HG02884 (cell line): ENCODE results near the gene GNB1L.

Experiments
- ATAC-seq: cut with Tn5 transposase; IDR thresholded peaks from one replicate; pipeline ENCODE4 v1.9.1; 2021; ENCODE audit warnings: mild to moderate bottlenecking, moderate library complexity; ENCODE audit not compliant: unreplicated experiment

The GNB1L gene

GRCh38 chr22:19854778-19855503 is at the start of gene GNB1L, which contains the start of gene RTL10:
GNB1L (minus strand) TSS chr22:19854874; CDS start chr22:19821355, 33,519 bp downstream.
RTL10 (minus strand) TSS chr22:19854874; CDS start chr22:19852261, 2,613 bp downstream.
- ATAC-seq, result peak; percentile 61

- no peak for ATAC-seq
These were observed 49.6 kb upstream of the GNB1L start for GRCh38 chr22:19904174-19904856.

- ATAC-seq, result no peak
These were observed 48.8 kb upstream of the GNB1L start for GRCh38 chr22:19903513-19903912.

- no peak for ATAC-seq
These were observed 48.4 kb upstream of the GNB1L start for GRCh38 chr22:19903031-19903430.

- ATAC-seq, result no peak
These were observed 47.6 kb upstream of the GNB1L start for GRCh38 chr22:19902245-19902715.

GRCh38 chr22:19901577-19902244 is 47.0 kb upstream of the GNB1L start:
- ATAC-seq, result no peak

- no peak for ATAC-seq
These were observed 46.2 kb upstream of the GNB1L start for GRCh38 chr22:19900707-19901436.

GRCh38 chr22:19898831-19899567 is 44.3 kb upstream of the GNB1L start:
- ATAC-seq, result no peak

- no peak for ATAC-seq
These were observed 43.5 kb upstream of the GNB1L start for GRCh38 chr22:19898145-19898544.

GRCh38 chr22:19897726-19898125 is 43.1 kb upstream of the GNB1L start:
- ATAC-seq, result no peak

GRCh38 chr22:19896665-19897355 is 42.1 kb upstream of the GNB1L start:
- ATAC-seq, result no peak

- ATAC-seq, result no peak
These were observed 40.6 kb upstream of the GNB1L start for GRCh38 chr22:19895160-19895849.

GRCh38 chr22:19893363-19893762 is 38.7 kb upstream of the GNB1L start:
- no peak for ATAC-seq

GRCh38 chr22:19892925-19893324 is 38.3 kb upstream of the GNB1L start:
- no peak for ATAC-seq

- no peak for ATAC-seq
These were observed 37.7 kb upstream of the GNB1L start for GRCh38 chr22:19892257-19892879.

GRCh38 chr22:19891317-19892256 is 36.9 kb upstream of the GNB1L start:
- ATAC-seq, result no peak

- no peak for ATAC-seq
These were observed 36.0 kb upstream of the GNB1L start for GRCh38 chr22:19890502-19891316.
